ENCODE data around the gene RNF41. TPM values are rescaled to one million over a fixed set of nuclear protein-coding genes. Genes with fewer than 3 reads are reported as not detected.

The RNF41 gene
- total RNA-seq, 4 donors from 2014 or later: 64.4 to 165 (median 109) TPM

- peaks cover 42 to 65% (median 64%) of the 10 kb centered on the region in 4 donors for H3K36me3 ChIP-seq
- peak overlapping the region; percentile 16 to 55 (median 28) for H3K27ac ChIP-seq (replicated peaks in 1 of 4)
- H3K27me3 ChIP-seq: no peaks in the 10 kb centered on the region
- no peaks in the 10 kb centered on the region for H3K9me3 ChIP-seq
- intact Hi-C loops (cut with DNase I): no loop called here
- peaks cover 0 to 12% (median 4%) of the 10 kb centered on the region in 4 donors for H3K4me1 ChIP-seq
- no peak overlapping the region for H3K4me3 ChIP-seq
- TF ChIP-seq, protein P1, sequence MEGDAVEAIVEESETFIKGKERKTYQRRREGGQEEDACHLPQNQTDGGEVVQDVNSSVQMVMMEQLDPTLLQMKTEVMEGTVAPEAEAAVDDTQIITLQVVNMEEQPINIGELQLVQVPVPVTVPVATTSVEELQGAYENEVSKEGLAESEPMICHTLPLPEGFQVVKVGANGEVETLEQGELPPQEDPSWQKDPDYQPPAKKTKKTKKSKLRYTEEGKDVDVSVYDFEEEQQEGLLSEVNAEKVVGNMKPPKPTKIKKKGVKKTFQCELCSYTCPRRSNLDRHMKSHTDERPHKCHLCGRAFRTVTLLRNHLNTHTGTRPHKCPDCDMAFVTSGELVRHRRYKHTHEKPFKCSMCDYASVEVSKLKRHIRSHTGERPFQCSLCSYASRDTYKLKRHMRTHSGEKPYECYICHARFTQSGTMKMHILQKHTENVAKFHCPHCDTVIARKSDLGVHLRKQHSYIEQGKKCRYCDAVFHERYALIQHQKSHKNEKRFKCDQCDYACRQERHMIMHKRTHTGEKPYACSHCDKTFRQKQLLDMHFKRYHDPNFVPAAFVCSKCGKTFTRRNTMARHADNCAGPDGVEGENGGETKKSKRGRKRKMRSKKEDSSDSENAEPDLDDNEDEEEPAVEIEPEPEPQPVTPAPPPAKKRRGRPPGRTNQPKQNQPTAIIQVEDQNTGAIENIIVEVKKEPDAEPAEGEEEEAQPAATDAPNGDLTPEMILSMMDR (IDR thresholded peaks at IDR 0.05): peak in 1 of 3 experiments; percentile 6
- TF ChIP-seq POLR2A (IDR thresholded peaks at IDR 0.05; ENCODE audit: low read depth): no peak
- no peak for TF ChIP-seq POLR2AphosphoS5 (IDR thresholded peaks at IDR 0.05)
- DNase-seq (ENCODE audit: extremely low spot score): no peak
These were observed 16.3 kb downstream of the RNF41 start for GRCh38 chr12:56205445-56205844.

GRCh38 chr12:56204275-56204674 is 17.4 kb downstream of the RNF41 start:
- Histone ChIP-seq H3K27ac (replicated peaks in 1 of 4) (no peak overlapping the region), H3K36me3 (peaks cover 32 to 53% (median 52%) of the 10 kb centered on the region in 4 donors), H3K4me1 (peaks cover 0 to 12% (median 4%) of the 10 kb centered on the region in 4 donors), H3K27me3 (no peaks in the 10 kb centered on the region), H3K9me3 (no peaks in the 10 kb centered on the region), H3K4me3 (no peak overlapping the region)
- intact Hi-C loops (cut with DNase I): no loop called here
- no peak for TF ChIP-seq POLR2A (IDR thresholded peaks at IDR 0.05; ENCODE audit: low read depth)
- TF ChIP-seq, protein P1 (IDR thresholded peaks at IDR 0.05): no peak
- TF ChIP-seq EP300 (IDR thresholded peaks at IDR 0.05): no peak
- TF ChIP-seq POLR2AphosphoS5 (IDR thresholded peaks at IDR 0.05): no peak
- DNase-seq (ENCODE audit: extremely low spot score): no peak

GRCh38 chr12:56202838-56203237 is 18.9 kb downstream of the RNF41 start:
- intact Hi-C loops (cut with DNase I): no loop called here
- H3K36me3 ChIP-seq: peaks cover 17 to 39% (median 38%) of the 10 kb centered on the region in 4 donors
- 63% methylated on average over 2 of the region's 2 CpGs for WGBS
- no peaks in the 10 kb centered on the region for H3K27me3 ChIP-seq
- H3K27ac ChIP-seq (replicated peaks in 1 of 4): no peak overlapping the region
- H3K9me3 ChIP-seq: no peaks in the 10 kb centered on the region
- no peak overlapping the region for H3K4me3 ChIP-seq
- TF ChIP-seq EP300 (IDR thresholded peaks at IDR 0.05) (no peak), POLR2AphosphoS5 (IDR thresholded peaks at IDR 0.05) (no peak), POLR2A (IDR thresholded peaks at IDR 0.05; ENCODE audit: low read depth) (no peak)
- TF ChIP-seq, protein P1 (IDR thresholded peaks at IDR 0.05): no peak
- H3K4me1 ChIP-seq: peaks cover 0 to 12% (median 4%) of the 10 kb centered on the region in 4 donors
- no peak for DNase-seq (ENCODE audit: extremely low spot score)

DNA sequence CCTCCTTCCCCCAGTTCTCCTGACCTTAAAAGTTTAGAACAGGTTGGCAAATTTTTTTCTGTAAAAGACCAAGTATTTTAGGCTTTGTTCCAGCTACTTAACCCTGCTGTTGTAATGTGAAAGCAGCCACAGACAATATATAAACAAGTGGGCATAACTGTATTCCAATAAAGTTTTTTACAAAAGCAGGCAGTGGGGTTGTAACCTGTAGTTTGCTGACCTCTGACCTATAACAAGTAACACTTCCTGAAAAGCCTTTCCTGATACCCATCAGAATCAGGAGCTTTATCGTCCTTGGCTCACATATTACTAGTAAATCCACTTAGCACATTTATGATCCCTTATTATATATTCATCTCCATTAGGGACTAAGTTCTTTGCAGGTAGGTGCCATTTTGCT is 19.4 kb downstream of the RNF41 start:
- intact Hi-C loops (cut with DNase I): no loop called here
- Histone ChIP-seq H3K27me3 (no peaks in the 10 kb centered on the region), H3K9me3 (no peaks in the 10 kb centered on the region), H3K27ac (replicated peaks in 1 of 4) (peak overlapping the region in 1 of 4 donors; percentile 16), H3K4me1 (peaks cover 0 to 12% (median 4%) of the 10 kb centered on the region in 4 donors), H3K36me3 (peaks cover 12 to 34% (median 33%) of the 10 kb centered on the region in 4 donors), H3K4me3 (no peak overlapping the region)
- WGBS: 30% methylated on average over 1 of the region's 1 CpG
- TF ChIP-seq POLR2A (IDR thresholded peaks at IDR 0.05; ENCODE audit: low read depth): no peak
- peak in 1 of 2 donors; percentile 11 for TF ChIP-seq POLR2AphosphoS5 (IDR thresholded peaks at IDR 0.05)
- DNase-seq (ENCODE audit: extremely low spot score): no peak

GRCh38 chr12:56198836-56199235 is 22.9 kb downstream of the RNF41 start:
- 68% methylated on average over 1 of the region's 1 CpG for WGBS
- Histone ChIP-seq H3K36me3 (no peaks in the 10 kb centered on the region), H3K27me3 (no peaks in the 10 kb centered on the region), H3K27ac (replicated peaks in 1 of 4) (no peak overlapping the region), H3K9me3 (no peaks in the 10 kb centered on the region), H3K4me3 (no peak overlapping the region), H3K4me1 (peaks cover 0 to 8% (median 5%) of the 10 kb centered on the region in 4 donors)
- no peak for DNase-seq (ENCODE audit: extremely low spot score)
- intact Hi-C loops (cut with DNase I): loop anchor here (5.0 kb wide), 1 partner anchor 58 kb away; the partner anchor contains the start of gene ANKRD52
- TF ChIP-seq POLR2AphosphoS5 (IDR thresholded peaks at IDR 0.05) (no peak), EP300 (IDR thresholded peaks at IDR 0.05) (no peak), POLR2A (IDR thresholded peaks at IDR 0.05; ENCODE audit: low read depth) (no peak)
- TF ChIP-seq, protein P1 (IDR thresholded peaks at IDR 0.05): no peak
